GM19463 (cell line): ENCODE data around the gene SLIT1.
"Not testable (repeated sequence)": the region's sequence is repeated elsewhere in the genome, so short reads cannot be mapped to it uniquely, and the experiment has no call there.

Experiments
- ATAC-seq: cut with Tn5 transposase; IDR thresholded peaks from one replicate; pipeline ENCODE4 v1.9.1; 2021; ENCODE audit warnings: mild to moderate bottlenecking, moderate library complexity; ENCODE audit not compliant: unreplicated experiment

Gene SLIT1

DNA sequence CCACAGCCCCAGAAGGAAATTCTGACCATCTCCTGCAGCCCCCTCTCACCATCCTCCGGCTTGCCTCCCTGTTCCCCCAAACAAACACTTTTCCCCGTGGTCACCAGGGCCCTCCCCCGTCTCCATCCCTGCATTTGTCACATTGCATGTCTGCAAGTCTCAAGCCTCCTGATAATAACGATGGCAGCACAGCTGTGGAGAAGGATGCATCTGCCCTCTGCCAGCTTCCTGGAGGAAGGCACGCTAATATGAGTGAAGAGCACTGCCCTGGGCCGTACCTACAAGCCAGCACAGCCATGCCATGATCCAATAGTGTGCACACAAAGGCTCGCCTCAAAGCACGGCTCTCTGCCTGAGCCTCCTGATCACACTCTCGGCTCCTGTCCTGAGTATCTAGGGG lies 98.5 kb downstream of the SLIT1 start:
- no peak for ATAC-seq

GRCh38 chr10:97086530-97086929 lies 99.2 kb downstream of the SLIT1 start:
- no peak for ATAC-seq

DNA sequence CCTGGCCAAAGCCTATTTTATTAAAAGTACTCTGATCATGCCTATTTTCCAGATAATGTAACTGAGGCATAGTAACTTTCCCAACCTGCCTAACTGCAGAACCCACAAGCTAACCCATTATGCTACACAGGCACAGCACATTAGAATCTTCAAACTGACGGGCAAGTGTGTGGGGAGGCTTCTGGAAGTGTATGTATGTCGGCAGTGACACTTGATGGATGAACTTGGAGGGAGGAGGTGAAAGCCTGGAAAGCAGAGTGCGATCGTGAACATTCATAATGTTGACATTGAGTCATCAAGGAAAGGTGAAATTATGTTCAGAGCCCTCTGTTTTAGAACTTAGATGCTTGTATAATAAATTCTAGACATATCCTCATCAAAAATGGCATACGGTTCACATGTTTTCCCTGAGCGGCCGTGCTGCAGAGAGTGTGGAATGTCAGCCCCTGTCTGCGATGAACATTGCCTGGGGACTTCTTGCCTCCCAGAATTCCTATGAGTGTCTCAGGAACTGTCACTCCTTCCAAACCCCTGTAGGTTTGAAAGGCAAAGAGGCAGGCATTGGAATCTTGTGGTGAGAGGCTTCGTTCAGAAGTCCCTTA lies 102.4 kb downstream of the SLIT1 start:
- ATAC-seq = no peak

DNA sequence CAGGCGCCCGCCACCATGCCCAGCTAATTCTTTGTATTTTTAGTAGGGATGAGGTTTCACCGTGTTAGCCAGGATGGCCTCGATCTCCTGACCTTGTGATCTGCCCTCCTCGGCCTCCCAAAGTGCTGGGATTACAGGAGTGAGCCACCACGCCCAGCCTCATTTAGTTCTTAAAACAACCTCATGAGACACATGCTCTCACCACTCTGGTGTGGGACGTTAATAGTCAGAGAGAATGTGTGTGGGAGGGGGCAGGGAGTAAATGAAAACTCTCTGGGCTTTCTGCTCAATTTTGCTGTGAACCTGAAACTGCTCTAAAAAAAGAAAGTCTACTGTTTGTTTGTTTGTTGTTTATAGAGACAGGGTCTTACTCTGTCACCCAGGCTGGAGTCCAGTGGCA lies 103.2 kb downstream of the SLIT1 start:
- ATAC-seq = not testable (repeated sequence)

DNA sequence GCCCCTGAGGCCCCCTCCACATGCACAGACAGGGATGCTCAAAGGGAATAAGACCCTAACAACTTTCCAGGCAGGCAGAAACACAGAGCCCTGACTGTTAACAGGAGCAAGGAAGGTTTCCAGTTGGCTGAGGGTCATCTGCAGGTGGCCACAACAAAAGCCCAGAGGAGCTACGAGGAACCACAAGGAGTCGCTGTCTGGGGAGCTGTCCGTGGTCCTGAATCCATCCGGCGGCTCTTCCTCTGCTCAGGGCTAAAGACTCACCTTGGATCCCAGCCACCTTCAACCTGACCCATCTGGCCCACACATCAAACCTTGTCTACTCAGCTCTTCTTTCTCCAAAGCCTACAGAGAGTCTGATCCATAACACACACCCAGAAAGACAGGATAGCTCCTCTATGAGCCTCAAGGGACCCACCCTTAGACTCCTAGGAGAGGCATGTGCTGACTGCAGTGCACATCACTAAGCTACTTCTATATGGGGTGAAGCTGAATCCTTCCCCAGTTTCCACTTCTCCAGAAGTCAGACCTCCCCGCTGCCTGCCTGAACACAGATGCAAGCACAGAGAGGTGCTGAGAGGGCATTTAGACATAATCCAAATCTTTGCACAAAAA lies 104.0 kb downstream of the SLIT1 start:
- no peak for ATAC-seq

DNA sequence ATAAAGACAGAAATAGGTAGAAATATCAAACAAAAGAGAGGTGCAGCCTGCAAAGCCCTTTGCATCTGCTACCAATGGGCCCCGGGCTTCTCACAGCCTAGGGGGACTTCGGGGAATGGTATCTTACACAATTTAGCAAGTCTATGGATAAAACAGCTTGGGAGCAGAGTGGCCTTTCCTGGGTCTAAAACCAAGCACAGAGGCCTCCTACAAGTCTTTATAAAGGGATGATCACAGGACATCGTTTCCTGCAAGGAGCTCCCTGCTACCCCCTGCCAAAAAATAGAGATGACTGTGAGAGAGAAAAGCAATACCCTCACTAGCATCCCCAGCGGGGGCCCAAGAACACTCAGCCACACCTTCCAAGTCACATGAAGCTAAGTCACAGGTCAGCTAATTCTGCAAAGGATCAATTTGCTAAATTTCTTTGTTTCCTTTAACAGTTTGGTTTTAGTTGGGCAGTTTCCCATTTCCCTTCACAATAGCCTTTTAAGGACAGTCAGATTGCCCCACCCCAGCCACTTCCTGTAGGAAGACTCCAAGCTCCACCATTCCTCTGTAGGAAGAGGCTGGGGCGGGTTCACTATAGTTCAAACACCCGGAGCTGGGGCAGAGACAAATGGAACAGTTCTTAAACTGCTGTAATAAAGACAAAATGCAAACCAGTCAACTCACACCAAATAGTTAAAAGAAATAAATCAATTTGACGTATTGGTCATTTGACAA lies 105.5 kb downstream of the SLIT1 start:
- ATAC-seq = no peak

DNA sequence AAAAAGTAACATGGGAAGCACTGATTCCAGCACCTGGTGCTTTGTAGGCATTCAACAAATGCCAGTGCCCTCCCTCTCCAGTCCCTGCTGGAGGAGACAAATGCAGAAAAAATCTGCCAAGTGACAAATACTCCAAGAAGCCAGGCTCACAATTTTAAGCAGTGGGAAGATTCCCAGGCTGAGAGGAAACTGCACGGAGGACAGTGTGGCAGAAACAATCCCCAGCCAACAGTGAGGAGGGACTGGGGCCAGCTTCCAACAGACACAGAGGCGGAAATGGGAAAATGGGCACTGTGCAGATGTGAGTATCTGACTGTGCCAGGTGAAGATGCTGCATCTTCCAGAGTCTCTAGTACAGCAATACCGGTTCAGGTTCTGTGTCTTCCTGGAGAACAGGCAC lies 106.3 kb downstream of the SLIT1 start:
- no peak for ATAC-seq

GRCh38 chr10:97078938-97079445 lies 106.8 kb downstream of the SLIT1 start:
- ATAC-seq = no peak

GRCh38 chr10:97078261-97078937 lies 107.4 kb downstream of the SLIT1 start:
- ATAC-seq = no peak

DNA sequence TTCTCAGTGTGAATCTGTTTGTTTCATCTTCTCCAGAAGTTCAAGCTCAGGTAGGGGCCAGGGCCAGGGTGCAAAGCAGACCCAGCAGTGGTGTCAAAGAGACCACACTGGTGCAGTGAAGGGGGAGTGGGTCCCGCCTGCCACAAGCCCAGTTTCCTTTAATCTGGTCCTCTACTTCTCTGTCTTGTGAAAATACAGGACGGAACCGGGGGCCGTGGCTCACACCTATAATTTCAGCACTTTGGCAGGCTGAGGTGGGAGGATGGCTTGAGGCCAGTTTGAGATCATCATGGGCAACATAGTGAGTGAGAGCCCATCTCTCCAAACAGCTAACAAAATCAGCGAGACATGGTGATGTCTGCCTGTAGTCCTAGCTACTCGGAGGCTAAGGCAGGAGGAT lies 109.0 kb downstream of the SLIT1 start:
- ATAC-seq = no peak

DNA sequence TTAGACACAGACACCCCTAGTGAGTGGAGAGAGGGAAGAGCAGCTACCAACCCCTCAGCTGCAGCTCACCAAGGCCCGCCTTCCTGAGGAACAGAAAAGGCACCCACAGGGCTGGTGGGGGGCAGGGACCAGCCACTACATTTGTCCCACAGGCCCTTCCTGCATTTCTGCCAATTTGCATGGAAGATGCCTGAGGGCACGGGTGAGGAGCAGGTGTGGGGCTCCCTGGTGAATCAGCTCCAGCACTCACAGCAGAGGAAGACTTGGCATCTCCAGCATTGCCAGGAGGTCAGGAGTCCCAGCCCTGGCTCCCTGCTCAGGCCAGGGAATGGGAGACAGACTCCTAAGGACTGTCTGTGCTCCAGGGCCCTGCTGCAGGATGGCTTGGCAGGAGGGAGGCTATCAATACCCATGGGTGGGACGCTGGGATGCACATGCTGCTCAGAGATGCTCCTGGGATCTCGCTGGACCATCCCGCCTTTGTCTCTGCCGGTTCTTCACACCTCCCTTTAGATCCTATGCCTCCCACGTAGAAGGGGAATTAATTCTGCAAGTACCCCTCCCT lies 109.7 kb downstream of the SLIT1 start:
- ATAC-seq = no peak

DNA sequence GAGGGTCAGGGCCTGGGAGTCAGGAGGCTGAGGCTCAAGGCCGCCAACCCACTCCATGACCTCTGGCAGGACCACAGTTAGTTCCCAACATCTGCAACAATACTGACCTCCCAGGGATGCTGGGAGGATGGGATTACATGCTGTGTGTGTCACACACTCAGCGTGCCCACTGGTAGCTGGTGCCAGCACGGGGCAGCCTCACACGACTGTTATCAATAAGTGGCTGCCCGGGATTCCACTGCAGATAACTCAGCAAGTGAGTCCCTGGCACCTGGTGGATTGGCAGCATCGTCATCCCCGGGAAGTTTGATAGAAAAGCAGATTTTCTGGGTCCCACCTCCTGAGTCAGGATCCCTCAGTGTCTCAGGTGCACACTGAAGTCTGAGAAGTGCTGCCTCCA lies 110.3 kb downstream of the SLIT1 start:
- no peak for ATAC-seq

- no peak for ATAC-seq
These were observed 111.3 kb downstream of the SLIT1 start for GRCh38 chr10:97074256-97075145.

- no peak for ATAC-seq
These were observed 112.7 kb downstream of the SLIT1 start for GRCh38 chr10:97072851-97073665.

DNA sequence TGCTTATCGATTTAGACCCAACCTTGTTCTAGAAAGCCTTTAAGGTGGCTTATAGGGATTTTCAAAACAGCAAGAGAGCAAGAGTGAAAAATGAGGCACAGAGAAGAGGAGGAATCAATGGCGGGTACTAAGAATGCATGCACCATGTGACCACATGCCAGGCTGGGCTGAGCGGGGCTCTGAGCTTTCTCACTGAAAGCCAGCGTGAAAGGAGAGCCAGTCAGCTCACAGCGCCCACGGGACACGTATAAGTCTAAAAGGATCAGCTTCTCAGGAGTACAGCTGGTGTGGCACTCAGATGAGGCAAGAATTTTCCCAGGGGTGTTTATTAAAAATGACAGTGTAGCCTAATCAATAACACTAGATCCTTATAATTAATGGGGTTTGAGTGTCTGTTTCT lies 114.3 kb downstream of the SLIT1 start:
- no peak for ATAC-seq

GRCh38 chr10:97069576-97070362 lies 116.0 kb downstream of the SLIT1 start:
- no peak for ATAC-seq

- ATAC-seq = no peak
These were observed 116.7 kb downstream of the SLIT1 start for GRCh38 chr10:97069026-97069425.

DNA sequence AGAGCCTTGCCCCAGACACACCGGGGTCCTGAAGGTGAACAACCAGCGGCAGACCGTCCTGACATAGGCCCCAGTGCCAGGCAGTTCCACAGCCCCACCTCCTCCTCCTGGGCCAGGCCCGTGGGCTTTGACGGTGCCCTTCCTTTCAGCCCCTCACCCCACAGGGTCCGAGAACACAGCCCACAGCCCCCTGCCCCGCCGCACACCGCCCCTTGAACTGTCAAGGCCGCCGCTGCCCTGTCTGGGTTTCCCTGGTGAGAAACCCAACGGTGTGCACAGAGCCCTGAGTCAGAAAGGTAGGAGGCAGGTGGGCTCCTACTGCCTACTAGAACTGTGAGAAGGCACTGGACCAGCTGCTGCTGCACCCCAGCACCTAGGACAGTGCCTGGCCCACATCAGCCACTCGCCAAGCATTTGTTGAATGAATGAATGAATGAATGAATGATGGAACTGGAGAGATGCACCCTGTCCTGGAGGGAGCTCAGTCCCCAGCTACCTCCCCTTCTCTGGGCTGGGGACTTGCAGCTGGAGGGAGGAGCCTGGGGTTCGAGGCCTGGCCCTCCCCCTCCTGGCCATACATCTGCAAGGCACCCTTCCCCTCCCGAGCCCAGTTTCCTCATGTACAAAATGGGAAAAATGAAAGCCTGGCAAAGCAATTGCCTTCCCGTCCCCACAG lies 117.9 kb downstream of the SLIT1 start:
- no peak for ATAC-seq
